IMR-90 (cell line): ENCODE data around the gene GCK. TPM values are rescaled to one million over a fixed set of nuclear protein-coding genes. Genes with fewer than 3 reads are reported as not detected.

Experiments
- ATAC-seq: fragments of 200-7000 bp; cut with Tn5 transposase; 2 replicates; pipeline ENCODE4 v1.9.1; 2020; ENCODE audit warnings: low read depth, mild to moderate bottlenecking, moderate library complexity
- BruUV-seq: library from RNA; stranded (reverse); fragments of 400-500 nt; replicated peaks from 2 replicates; lab custom pipeline; 2021; lab: Mats Ljungman, UMichigan
- CTCF ChIA-PET: fragments of 300-600 bp; formaldehyde crosslinking; extraction: SDS; loops from one replicate; lab custom pipeline; 2021; ENCODE audit warnings: antibody characterized with exemption; lab: Yijun Ruan, JAX
- POLR2A ChIA-PET: fragments of 300-600 bp; sonication (Branson Sonifier 250); formaldehyde crosslinking; loops from one replicate; lab custom pipeline; 2022; ENCODE audit warnings: antibody characterized with exemption; ENCODE audit not compliant: unreplicated experiment; lab: Charles Lee
- DNase-seq: peaks from one replicate; pipeline ENCODE4 v3.0.0; 2013
- H2AFZ ChIP-seq: replicated peaks from 2 replicates; pipeline ENCODE3; 2013; ENCODE audit warnings: low read length, mild to moderate bottlenecking; ENCODE audit not compliant: poor library complexity
- H2AK5ac ChIP-seq: 2 replicates; pipeline ENCODE4 v1.6.1; 2013; ENCODE audit warnings: low read depth, low read length, inconsistent platforms
- H2AK9ac ChIP-seq: replicated peaks from 2 replicates; pipeline ENCODE3; 2013; ENCODE audit warnings: mild to moderate bottlenecking, low read depth, low read length, moderate library complexity; ENCODE audit not compliant: poor library complexity
- H2BK120ac ChIP-seq: 2 replicates; pipeline ENCODE4 v1.6.1; 2013; ENCODE audit warnings: low read depth, low read length, inconsistent platforms
- H2BK15ac ChIP-seq: 3 replicates; pipeline ENCODE4 v1.6.1; 2013; ENCODE audit warnings: low read depth, low read length, inconsistent platforms
- H2BK20ac ChIP-seq: 2 replicates; pipeline ENCODE4 v1.6.1; 2013; ENCODE audit warnings: low read depth, mild to moderate bottlenecking, inconsistent platforms, low read length, moderate library complexity
- H2BK5ac ChIP-seq: 2 replicates; pipeline ENCODE4 v1.6.1; 2013; ENCODE audit warnings: mild to moderate bottlenecking, low read depth, low read length, inconsistent platforms; ENCODE audit not compliant: poor library complexity, severe bottlenecking
- H3K14ac ChIP-seq: replicated peaks from 2 replicates; pipeline ENCODE4 v1.6.1; 2013; ENCODE audit warnings: low read depth, low read length, inconsistent platforms
- H3K18ac ChIP-seq: 2 replicates; pipeline ENCODE4 v1.6.1; 2013; ENCODE audit warnings: low read depth, low read length, control low read depth
- H3K23ac ChIP-seq: 2 replicates; pipeline ENCODE4 v1.6.1; 2013; ENCODE audit warnings: low read depth, low read length, inconsistent platforms
- H3K27ac ChIP-seq: 2 replicates; pipeline ENCODE4 v1.5.1; 2013; ENCODE audit warnings: mild to moderate bottlenecking, control low read depth, low read length; ENCODE audit not compliant: insufficient read depth
- H3K27me3 ChIP-seq: 2 replicates; pipeline ENCODE4 v1.6.1; 2013; ENCODE audit warnings: low read length; ENCODE audit not compliant: control insufficient read depth, insufficient read depth
- H3K36me3 ChIP-seq: 2 replicates; pipeline ENCODE4 v1.6.1; 2013; ENCODE audit warnings: low read length, mixed read lengths; ENCODE audit not compliant: control insufficient read depth, insufficient read depth
- H3K4ac ChIP-seq: 2 replicates; pipeline ENCODE4 v1.6.1; 2013; ENCODE audit warnings: low read depth, low read length, inconsistent platforms
- H3K4me1 ChIP-seq: 2 replicates; pipeline ENCODE4 v1.6.1; 2013; ENCODE audit warnings: low read length, mixed read lengths; ENCODE audit not compliant: control insufficient read depth, insufficient read depth
- H3K4me2 ChIP-seq: 2 replicates; pipeline ENCODE4 v1.6.1; 2013; ENCODE audit warnings: low read depth, mild to moderate bottlenecking, control low read depth, low read length, moderate library complexity
- H3K4me3 ChIP-seq: 2 replicates; pipeline ENCODE4 v1.5.1; 2013; ENCODE audit warnings: low read depth, mild to moderate bottlenecking, control low read depth, low read length, moderate library complexity; ENCODE audit not compliant: insufficient read depth
- H3K56ac ChIP-seq: 2 replicates; pipeline ENCODE4 v1.6.1; 2013; ENCODE audit warnings: low read length, inconsistent platforms; ENCODE audit not compliant: insufficient read depth; ENCODE audit errors: extremely low read depth
- H3K79me1 ChIP-seq, 2 experiments: 2 replicates each; pipeline ENCODE4 v1.6.1; 2013; ENCODE audit warnings: low read length in 2 of 2, inconsistent platforms in 1 of 2, low read depth in 1 of 2
- H3K9ac ChIP-seq: 2 replicates; pipeline ENCODE4 v1.6.1; 2013; ENCODE audit warnings: low read depth, low read length, control low read depth
- H3K9me1 ChIP-seq: 2 replicates; pipeline ENCODE4 v1.6.1; 2013; ENCODE audit warnings: low read length, inconsistent platforms; ENCODE audit not compliant: insufficient read depth
- H3K9me3 ChIP-seq: 2 replicates; pipeline ENCODE4 v1.6.1; 2013; ENCODE audit warnings: low read length; ENCODE audit not compliant: control insufficient read depth, insufficient read depth
- H4K20me1 ChIP-seq: 2 replicates; pipeline ENCODE4 v1.6.1; 2013; ENCODE audit warnings: low read length, inconsistent platforms; ENCODE audit not compliant: insufficient read depth
- H4K5ac ChIP-seq: 2 replicates; pipeline ENCODE4 v1.6.1; 2013; ENCODE audit warnings: mild to moderate bottlenecking, low read depth, low read length, control low read depth
- H4K8ac ChIP-seq, 2 experiments: 2 replicates each; pipeline ENCODE4 v1.6.1; 2013; ENCODE audit warnings: low read depth in 2 of 2, low read length in 2 of 2, control low read depth in 1 of 2, inconsistent platforms in 1 of 2
- H4K91ac ChIP-seq: 2 replicates; pipeline ENCODE4 v1.6.1; 2013; ENCODE audit warnings: low read depth, low read length, inconsistent platforms; ENCODE audit not compliant: insufficient read depth
- BHLHE40 ChIP-seq: fragments of 150-350 bp; IDR thresholded peaks from 2 replicates; pipeline ENCODE4 v1.6.1; 2016; ENCODE audit warnings: mild to moderate bottlenecking, low read depth, low read length
- MXI1 ChIP-seq: IDR thresholded peaks from 2 replicates; pipeline ENCODE4 v1.6.1; 2012; ENCODE audit warnings: low read depth, mild to moderate bottlenecking, low read length, moderate library complexity, borderline replicate concordance
- POLR2A ChIP-seq: IDR thresholded peaks from 2 replicates; pipeline ENCODE4 v1.6.1; 2012; ENCODE audit warnings: mild to moderate bottlenecking, low read depth, low read length
- WGBS, 2 experiments: methylation state at CpG; one replicate each; pipeline versions ENCODE4 v1.1.5 to v1.1.7; 2013; ENCODE audit warnings: missing lambda C conversion rate in 2 of 2; ENCODE audit not compliant: insufficient read length in 1 of 2; ENCODE audit errors: extremely low coverage in 2 of 2; 5-methylcytosine and 5-hydroxymethylcytosine counted together
- dilution Hi-C: fragments of 300-500 bp; cut with HindIII; formaldehyde crosslinking; loops from one replicate; pipeline ENCODE4 v1.14.3; 2018; ENCODE audit warnings: low sequenced_read_pairs; ENCODE audit not compliant: unreplicated experiment
- in situ Hi-C: fragments of 300-500 bp; cut with MboI; formaldehyde crosslinking; loops from 3 replicates; pipeline ENCODE4 v1.14.3; 2019; ENCODE audit warnings: low sequenced_read_pairs, inconsistent platforms, mixed read lengths
- intact Hi-C: fragments of 100-400 bp; cut with micrococcal nuclease; formaldehyde crosslinking; loops from 2 replicates; pipeline ENCODE4 v1.10.0; 2022
- polyA plus RNA-seq, 3 experiments: library from polyadenylated mRNA; depleted of rRNA; stranded (reverse); fragments of >200 nt; gene quantifications; 2 replicates each; pipeline ENCODE4 v1.2.3, GENCODE V29; 2012; ENCODE audit warnings: low replicate concordance in 1 of 3
- total RNA-seq: library from RNA; depleted of rRNA; stranded (reverse); fragments of >200 nt; gene quantifications from 2 replicates; pipeline ENCODE4 v1.2.3, GENCODE V29; 2012
- TF ChIP-seq, protein P1 (sequence below): conservative IDR thresholded peaks from 2 replicates; pipeline ENCODE4 v1.5.1; 2012; ENCODE audit warnings: mild to moderate bottlenecking, low read depth, low read length, improper control_type of control experiment

Gene GCK
- total and polyA plus RNA-seq, 2 of the 4 experiments (the other 2 are of a cell fraction), result 0.14 to 0.18 TPM

DNA sequence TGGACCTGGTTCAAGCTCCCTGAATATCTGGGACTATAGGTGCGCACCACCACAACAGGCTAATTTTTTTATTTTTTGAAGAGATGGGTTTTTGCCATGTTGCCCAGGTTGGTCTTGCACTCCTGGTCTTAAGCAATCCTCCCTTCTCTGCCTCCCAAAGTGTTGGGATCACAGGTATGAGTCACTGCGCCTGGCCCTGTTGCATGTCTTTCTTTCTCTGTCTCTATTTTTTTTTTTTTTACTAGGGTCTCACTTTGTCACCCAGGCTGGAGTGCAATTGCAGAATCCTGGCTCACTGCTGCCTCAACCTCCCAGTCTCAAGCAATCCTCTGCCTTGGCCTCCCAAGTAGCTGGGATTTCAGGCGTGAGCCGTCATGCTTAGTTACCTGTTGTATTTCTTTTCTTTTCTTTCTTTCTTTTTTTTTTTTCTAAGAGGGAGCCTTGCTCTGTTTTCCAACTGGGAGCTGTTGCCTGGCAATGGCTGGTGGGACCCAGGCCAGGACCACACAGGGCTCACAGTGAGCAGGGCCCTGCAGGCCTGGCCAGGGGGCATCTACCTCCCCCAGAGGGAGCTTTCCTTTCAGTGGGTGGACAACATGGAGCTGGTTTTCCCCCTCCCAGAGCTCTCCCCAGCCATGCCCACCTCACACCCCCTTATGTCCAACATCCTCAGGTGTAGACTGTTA, 54.2 kb downstream of the GCK start:
- dilution Hi-C loops (no loop called here), intact Hi-C loops (no loop called here), in situ Hi-C loops (no loop called here)
- POLR2A ChIA-PET, result interaction anchor here (0.6 kb wide), 1 partner anchor 28 kb away, joined by 6 read pairs; no protein-coding TSS in a partner anchor
- Histone ChIP-seq H4K91ac (no peak overlapping the region), H3K36me3 (no peaks in the 10 kb centered on the region), H4K5ac (no peak overlapping the region), H2AFZ (no peak overlapping the region), H3K4me2 (no peak overlapping the region), H4K8ac (no peak overlapping the region), H2BK5ac (no peak overlapping the region), H3K27ac (no peak overlapping the region), H3K9ac (no peak overlapping the region), H2BK120ac (no peak overlapping the region), H2BK15ac (no peak overlapping the region), H3K9me1 (peaks cover 3% of the 10 kb centered on the region; the same call in 1 of the 2 replicates), H3K79me1 (no peaks in the 10 kb centered on the region), H3K14ac (no peak overlapping the region), H3K4me1 (peaks cover 10% of the 10 kb centered on the region), H3K18ac (no peak overlapping the region), H3K23ac (no peak overlapping the region), H3K27me3 (peaks cover 3% of the 10 kb centered on the region; the same call in 1 of the 2 replicates), H2AK5ac (no peak overlapping the region), H3K4ac (no peak overlapping the region), H3K56ac (no peak overlapping the region), H4K20me1 (no peaks in the 10 kb centered on the region), H3K4me3 (no peak overlapping the region), H2BK20ac (no peak overlapping the region), H2AK9ac (no peak overlapping the region), H3K9me3 (no peaks in the 10 kb centered on the region)
- TF ChIP-seq BHLHE40 (no peak), MXI1 (no peak), POLR2A (no peak)
- TF ChIP-seq, protein P1, sequence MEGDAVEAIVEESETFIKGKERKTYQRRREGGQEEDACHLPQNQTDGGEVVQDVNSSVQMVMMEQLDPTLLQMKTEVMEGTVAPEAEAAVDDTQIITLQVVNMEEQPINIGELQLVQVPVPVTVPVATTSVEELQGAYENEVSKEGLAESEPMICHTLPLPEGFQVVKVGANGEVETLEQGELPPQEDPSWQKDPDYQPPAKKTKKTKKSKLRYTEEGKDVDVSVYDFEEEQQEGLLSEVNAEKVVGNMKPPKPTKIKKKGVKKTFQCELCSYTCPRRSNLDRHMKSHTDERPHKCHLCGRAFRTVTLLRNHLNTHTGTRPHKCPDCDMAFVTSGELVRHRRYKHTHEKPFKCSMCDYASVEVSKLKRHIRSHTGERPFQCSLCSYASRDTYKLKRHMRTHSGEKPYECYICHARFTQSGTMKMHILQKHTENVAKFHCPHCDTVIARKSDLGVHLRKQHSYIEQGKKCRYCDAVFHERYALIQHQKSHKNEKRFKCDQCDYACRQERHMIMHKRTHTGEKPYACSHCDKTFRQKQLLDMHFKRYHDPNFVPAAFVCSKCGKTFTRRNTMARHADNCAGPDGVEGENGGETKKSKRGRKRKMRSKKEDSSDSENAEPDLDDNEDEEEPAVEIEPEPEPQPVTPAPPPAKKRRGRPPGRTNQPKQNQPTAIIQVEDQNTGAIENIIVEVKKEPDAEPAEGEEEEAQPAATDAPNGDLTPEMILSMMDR, result no peak
- ATAC-seq (no peak), DNase-seq (no peak)
- CTCF ChIA-PET, result interaction anchor here (0.7 kb wide), 1 partner anchor 49 kb away, joined by 6 read pairs; no protein-coding TSS in a partner anchor
- no CpG with 5 or more reads among the region's 4 CpGs for WGBS, 2 experiments
- BruUV-seq, result no TSS peak
